Stimulated activated CD4-positive, alpha-beta T cell treated with anti-CD3 and anti-CD28 coated beads, Interleukin-1b, Interleukin-23, amount 100 ng/mL, for 48 hours (primary cell): ENCODE measurements around the gene TYMP.
A peak's percentile ranks its signal among the peaks of the same experiment; 100 is the strongest.

ENCODE experiments used
- DNase-seq: peaks from one replicate; pipeline ENCODE4 v3.0.0-alpha.2; 2020

The TYMP gene

DNA sequence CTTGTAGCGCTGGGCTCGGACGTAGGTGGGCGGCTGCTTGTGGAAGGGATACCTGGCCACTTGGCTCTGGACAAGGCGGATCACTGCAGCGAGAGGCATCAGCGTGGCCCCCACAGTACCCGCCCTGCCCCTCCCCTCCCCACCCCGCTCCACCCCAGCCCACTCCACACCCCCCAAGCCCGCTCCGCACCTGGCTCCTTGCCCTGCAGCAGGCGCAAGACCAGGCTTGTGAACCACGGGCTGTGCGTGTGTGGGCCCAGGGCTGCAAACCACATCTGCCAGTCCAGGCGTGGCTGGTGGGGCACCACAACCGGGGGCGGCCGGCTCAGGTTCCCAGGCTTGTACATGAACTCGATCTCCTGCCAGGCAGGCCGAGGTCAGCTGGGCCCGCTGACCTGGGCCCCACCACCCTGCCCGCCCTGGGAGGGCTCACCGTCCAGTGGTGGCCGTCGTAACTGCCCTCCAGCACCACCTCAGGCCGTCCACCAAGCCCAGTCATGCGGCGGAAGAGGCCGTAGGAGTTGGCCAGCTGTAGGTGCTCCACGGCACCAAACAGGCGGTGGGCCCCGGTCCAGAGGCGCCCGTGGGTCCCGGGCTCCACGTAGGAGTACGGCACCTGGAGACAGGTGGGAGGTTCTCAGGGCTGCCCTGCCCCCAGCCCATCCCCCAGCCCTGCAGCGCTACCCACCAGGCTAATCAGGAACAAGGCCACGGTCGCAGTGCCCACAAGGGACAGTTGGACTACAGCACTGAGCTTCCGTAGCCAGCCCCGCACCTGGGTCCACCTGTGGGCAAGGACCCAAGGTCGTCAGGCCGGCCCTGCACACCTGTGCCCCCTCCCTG is 25.2 kb downstream of the TYMP start:
- no peak for DNase-seq

DNA sequence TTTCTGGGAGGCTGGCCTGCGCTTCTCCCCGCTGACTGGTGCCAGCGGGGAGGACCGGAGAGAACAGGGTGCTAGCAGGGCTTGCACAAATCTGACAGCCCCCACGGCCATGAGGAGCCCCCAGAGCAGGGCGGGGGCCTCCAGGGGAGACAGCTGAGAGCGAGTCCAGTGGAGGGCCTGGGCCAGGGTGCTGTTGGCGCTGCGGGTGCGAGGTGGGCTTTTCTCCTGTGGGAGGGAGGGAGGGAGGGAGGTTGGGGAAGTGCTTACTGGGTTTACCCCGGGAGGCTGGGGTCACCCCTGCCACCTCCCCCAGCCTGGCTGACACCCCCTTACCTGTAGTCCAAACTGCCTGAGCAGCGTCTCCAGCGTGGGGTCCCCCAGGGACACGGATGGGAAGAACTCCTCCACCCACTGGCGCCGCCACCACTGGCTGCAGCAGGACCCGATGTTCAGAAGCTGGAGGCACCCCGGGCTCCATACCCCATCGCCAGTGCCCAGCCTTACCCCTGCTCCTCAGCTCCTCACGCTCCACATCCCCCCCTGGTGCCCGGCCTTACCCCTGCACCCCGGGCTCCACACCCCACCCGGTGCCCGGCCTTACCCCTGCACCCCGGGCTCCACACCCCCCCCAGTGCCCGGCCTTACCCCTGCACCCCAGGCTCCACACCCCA is 26.2 kb downstream of the TYMP start:
- DNase-seq = no peak

DNA sequence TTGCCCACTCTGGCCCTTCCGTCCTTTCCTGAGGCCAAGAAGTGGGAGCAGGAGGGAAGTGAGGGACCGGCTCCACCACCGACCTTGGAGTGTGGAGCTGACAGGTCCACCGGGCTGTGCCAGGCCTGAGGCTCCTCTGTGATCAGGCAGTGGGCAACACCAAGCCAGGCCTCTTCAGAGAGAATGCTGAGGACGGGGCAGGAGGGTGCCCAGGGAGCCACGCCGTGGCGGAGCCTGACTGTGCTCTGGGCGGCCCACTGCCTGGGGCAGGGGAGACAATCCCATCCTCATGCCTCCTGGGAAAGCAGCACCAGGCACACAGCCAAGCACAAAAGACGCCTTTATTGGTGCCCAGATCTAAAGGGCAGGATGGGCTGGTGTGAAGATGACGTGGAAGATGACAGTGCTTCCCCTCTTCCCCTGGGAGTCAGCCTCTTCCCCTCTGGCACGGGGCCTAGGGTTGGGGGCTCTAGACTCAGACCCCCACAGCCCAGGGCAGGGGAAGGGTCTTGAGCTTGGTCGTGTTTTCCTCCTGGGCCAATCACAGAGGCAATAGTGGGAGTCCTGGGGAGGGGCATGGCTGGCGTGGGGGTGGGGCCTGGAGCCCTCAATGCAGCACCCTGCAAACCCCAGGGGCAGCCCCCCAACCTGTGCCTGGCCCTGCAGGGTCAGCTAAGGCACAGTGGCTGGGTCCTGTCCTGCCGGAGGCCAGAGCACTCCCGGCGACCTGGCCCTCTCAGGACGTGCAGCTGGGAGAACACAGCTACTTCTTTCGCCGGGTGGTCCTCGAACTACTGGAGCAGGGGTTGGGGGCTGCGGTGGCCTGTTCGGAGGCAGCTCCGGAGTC is 27.0 kb downstream of the TYMP start:
- no peak for DNase-seq

DNA sequence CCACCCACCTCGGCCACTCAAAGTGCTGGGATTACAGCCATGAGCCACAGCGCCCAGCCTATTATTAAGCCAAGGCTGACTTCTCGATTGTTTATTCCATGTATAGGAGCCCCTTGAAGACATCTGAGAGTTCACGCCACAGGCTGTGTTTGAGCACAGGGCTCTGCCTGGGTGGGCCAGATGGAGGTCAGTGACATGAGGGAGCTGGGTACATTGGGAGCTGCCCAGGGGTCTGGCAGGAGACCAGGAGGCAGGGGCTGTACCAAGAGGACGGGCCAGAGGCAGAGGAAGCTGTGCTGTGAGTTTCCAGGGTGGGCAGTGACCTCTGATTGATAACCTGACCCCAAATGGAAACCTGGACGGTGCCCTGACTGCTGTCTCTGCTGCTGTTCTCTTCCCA is 27.7 kb downstream of the TYMP start:
- no peak for DNase-seq

DNA sequence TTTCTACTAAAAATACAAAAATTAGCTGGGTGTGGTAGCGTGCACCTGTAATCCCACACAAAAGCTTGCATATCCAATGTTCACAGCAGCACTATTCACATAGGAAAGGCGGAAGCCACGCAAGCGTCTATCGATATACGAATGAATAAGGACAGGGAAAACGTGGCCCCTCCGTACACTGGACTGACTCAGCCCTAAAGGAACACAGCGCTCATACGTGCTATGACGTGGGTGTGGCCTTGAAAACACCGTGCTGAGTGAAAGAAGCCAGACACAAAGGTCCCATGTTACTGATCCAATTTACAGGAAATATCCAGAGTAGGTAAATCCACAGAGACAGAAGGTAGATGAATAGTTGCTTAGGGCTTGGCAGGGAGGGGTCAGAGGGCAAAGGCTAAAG is 29.4 kb downstream of the TYMP start:
- no peak for DNase-seq

DNA sequence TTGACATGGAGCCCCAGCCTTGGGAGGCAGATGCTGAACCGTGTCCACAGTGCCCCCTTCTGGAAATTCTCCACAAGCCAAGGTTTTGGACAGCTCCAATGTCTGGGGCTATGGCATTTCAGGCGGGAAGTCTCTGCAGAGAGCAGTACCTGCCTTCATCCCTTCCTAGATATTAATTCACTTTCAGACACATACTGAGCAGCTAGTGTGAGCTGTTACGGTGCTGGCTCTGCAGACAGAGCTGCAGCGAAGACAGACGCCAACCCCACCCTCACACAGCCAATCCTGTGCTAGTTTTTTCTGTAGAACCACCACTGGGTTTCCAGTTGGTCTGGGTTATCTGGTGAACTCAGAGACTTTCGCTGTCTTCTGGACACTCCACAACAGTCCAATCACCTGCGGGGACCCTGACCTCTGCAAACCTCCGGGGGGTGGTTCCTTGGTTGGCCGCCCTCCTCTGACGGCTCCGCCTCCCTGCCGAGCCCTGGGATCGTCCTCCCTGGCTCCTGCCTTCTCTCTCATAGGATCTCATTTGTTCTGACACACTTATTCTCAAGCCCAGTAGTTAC is 31.4 kb downstream of the TYMP start:
- DNase-seq = peak; percentile 70

DNA sequence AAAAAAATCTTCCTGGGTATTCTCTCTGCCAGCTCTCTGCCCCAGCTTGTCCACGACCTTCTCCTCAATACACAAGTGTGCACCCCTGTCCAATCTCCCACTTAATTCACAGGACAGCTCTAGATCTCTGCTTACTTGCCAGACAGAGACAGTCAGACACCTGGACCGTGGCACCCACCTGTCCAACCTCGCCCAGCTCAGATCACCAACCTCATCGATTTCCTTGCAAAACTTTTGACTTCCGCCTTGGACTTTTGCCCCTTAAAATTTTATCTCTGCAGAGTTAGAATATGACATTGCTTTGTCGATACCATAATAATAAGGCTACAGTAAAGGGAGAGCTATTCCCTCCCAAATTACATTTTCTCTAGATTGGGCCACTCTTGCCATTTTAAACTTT is 32.7 kb downstream of the TYMP start:
- DNase-seq = no peak

DNA sequence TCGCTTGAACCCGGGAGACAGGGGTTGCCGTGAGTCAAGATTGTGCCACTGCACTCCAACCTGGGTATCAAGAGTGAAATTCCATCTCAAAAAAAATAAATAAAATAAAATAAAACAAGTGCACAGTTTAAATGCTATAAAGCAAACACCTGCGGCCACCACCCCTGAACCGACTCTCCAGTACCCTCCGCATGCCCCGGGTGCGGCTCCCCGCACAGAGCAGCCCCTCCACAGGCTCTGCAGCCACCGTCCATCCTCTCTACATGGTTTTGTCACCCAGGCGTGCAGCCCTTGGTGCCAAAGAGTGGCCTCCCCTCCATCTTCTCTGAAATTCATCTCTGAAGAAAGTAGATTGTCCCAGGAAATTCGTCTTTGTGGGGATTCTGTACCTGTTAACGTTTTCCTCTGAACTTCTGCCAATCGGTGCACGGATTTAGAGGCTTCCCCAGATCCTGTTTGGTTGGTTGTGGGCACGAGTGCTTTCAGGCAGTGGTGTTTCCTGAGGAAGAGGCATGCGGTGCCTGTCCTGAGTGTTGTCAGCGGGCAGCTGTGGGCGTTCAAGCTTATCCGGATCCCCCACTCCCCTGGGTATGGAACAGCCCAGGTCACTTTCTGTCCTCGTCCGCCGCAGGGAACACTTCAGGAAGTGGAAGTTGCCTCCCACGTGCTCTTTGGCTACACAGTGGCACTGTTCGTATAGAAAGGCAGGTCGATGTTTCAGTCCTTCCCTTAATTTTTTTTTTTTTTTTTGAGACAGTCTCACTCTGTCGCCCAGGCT is 39.1 kb downstream of the TYMP start:
- DNase-seq = no peak

DNA sequence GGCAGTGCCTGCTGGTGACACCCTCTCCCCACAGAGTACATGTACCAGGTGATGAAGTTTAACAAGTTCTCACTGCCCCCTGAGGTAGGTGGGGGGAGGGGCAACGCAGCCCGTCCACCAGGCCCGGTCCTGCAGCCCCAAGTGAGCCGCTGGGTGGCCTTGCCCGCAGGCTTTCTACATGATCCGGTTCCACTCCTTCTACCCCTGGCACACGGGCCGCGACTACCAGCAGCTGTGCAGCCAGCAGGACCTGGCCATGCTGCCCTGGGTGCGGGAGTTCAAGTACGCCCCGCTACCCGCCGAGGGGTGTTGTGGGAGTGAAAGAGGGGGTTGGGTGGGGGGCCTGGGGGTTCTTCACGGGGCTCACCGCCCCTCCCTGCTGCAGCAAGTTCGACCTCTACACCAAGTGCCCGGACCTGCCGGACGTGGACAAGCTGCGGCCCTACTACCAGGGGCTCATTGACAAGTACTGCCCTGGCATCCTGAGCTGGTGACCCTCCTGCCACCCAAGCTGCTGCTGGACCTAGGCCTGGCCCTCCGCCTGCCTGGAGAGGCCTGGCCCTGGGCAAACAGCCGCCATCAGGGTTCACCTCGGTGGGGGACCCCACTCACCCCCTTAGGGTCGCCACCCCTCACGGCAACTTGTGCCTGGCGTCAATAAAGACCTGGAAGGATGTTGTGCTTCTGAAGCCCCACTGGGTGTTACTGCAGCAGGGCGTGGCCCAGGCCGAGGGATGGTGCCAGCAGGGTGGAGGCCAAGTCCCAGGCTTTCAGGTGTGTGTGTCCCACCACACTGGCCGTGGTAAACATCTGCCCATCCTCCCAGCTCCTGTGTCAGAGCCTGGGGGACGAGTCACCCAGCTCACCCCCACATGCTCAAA is 40.2 kb downstream of the TYMP start:
- DNase-seq = no peak

DNA sequence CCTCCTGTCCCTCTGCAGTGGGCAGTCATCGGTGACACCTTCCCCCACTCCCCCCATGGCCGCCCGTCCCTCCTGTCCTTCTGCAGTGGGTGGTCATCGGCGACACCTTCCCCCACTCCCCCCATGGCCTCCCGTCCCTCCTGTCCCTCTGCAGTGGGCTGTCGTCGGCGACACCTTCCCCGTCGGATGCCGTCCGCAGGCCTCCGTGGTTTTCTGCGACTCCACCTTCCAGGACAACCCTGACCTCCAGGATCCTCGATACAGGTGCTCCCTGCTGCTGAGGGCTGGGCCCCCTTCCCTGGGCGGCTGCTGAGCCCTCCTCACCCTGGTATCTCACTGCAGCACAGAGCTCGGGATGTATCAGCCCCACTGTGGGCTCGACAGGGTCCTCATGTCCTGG is 40.9 kb downstream of the TYMP start:
- no peak for DNase-seq

DNA sequence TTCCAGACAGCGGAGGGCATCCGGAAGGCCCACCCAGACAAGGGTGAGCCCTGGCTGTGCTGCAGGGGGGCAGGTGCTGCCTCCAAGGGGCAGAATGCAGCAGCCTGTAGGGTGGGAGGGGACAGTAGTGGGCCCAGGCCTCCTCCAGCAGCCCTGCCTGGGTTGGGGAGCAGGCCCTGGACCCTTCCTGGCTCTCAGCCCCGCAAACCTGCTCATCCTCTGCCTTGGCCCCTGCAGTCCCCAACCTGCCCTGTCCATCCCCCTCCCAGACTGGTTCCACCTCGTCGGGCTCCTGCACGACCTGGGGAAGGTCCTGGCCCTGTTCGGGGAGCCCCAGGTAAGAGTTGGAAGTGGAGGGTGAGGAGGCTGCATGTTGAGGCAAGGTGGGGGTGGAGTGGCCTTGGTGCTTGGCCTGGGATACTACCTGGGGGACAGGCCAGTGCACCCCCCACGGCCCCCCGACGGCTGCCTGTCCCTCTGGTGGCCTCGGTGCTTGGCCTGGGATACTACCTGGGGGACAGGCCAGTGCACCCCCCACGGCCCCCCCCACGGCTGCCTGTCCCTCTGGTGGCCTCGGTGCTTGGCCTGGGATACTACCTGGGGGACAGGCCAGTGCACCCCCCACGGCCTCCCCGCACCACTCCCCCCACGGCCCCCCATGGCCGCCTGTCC is 41.7 kb downstream of the TYMP start:
- no peak for DNase-seq

DNA sequence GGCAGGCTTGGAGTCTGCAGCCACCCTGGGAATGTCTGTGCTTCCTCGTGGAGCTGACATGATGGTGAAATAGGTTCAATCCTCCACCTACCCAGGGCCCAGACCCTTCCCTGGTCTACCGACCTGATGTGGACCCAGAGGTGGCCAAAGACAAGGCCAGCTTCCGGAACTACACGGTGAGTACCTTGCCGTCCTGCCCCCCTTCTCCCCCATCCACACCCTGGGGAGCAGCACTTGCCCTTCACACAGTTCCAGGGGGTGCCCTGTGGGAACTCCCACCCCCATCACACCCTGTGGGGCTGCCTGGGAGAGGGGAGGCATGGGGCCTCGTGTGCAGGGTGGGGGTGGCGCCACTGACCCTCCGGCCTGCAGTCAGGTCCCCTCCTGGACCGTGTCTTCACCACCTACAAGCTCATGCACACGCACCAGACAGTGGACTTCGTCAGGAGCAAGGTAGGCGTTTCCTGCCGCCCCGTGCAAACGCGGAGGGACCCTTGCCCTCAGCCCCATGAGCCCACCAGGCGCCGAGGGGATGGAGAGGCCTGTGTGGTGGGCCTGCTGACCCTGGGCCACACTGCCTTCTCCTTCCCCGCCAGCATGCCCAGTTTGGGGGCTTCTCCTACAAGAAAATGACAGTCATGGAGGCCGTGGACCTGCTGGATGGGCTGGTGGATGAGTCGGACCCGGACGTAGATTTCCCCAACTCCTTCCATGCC is 42.4 kb downstream of the TYMP start:
- DNase-seq = no peak

DNA sequence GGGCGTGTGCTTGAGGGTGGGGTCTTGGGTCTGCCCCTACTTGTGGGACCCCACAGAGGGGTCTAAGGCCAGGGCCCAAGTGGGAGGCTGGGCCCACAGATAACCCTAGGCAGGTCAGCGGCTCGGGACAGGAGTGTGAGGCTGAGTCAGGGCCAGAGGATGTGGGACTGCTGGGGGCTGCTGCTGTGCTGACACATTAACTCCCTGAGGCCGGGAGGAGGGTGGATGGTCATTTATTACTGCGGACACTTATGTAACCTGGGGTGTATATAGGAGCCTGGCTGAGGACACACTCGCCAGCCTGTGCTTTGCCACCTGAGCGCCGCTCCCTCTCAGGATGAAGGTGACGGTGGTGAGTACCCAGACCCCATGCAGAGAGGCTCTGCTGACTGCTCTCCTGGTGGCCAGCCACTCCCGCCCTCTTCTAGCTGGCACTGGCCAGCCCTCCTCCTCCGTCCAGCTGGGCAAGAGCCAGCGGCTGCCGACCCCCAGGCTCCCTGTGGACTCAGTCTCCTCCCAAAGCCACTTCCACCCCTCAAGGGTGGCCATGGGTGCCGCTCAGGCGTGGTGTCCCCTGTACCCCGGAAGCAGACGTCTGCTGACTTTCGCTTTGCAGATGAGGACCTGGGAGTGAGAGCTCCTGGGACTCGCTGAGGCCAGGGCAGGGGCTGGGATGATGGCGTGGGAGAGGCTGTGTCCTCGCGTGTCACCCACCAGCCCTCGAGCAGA is 43.1 kb downstream of the TYMP start, which contains the start of gene MIOX:
Gene MIOX (plus strand): TSS at position 299 of the 729 bp plus-strand sequence. CDS start 39 bp downstream, at position 338.
- DNase-seq = no peak

DNA sequence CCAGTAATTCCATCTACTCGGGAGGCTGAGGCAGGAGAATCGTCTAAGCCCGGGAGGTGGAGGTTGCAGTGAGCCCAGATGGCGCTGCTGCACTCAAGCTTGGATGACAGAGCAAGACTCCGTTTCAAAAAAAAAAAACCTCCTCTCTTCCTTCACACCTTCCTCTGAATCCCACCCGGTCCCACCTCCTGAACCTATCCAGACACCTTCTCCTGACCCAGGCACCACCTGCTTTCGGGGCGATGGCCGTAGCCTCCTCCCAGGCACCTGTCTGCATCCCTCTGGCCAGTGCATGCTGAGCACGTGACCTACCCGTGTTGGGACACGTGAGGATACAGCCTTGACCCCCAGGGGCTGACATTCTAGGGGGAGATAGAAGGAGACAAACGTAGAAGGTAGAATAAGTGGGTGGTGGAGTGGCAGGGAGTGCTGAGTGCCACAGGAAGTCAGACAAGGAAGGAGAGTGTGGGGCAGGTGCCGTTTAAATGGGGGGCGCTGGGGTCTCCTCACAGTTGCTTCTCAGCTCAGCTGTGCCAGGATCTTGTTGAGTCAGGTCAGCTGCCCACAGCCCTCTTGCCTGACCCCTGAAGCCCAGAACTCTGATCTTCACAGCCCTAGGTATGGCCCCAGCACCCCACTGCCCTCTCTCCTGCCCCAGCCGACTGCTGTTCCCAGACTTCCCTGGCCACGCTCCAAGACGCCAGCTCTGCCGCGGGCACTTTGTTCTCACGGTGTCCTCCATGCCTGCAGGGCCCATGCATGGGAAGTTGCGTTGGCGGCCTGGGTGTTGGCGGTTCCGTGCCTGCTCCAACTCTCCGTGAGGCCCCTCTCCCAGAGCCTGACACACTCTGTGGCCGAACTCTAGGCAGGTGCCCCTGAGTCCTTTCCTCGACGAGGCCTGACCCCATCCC is 44.3 kb downstream of the TYMP start:
- DNase-seq = no peak

DNA sequence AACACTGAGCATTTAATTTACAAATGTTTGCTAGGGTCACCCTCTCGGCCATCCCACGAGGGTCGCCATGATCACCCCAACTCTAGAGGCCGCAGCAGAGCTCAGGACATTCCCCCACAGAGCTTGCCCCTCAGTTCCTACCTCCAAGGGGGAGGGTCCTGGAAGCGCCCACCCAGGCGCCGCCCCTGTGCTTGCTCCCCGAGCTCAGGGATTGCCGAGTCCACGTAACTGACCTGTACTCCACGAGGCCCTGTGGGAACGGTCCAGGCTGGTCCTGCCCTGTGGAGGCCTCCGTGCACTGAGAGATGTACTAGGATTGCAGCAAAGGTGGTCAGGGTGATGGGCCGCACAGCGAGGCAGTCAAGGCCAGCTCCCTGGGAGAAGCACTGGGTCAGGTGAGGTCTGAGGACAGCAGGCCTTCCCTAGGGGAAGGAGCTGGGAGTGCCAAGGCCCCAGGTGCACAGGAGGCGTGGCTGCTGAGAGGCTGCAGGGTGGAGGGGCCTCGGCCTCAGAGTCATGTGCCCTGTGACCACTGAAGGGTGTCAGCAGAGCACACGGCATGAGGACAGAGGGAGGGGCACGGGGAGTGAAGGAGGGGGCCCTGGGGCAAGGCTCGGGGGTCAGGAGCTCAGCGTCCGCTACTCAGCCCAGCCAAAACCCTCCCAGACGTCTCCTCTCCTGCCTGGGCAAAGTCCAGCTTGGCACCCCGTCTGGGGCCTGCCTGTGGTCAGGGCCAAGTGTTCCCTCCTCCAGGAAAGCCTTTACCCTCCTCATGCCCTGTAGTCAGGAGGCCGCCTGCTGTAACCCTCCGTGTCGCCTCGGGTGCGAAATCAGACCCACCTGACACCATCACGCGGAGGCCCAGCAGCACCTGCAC is 45.6 kb downstream of the TYMP start:
- DNase-seq = no peak

DNA sequence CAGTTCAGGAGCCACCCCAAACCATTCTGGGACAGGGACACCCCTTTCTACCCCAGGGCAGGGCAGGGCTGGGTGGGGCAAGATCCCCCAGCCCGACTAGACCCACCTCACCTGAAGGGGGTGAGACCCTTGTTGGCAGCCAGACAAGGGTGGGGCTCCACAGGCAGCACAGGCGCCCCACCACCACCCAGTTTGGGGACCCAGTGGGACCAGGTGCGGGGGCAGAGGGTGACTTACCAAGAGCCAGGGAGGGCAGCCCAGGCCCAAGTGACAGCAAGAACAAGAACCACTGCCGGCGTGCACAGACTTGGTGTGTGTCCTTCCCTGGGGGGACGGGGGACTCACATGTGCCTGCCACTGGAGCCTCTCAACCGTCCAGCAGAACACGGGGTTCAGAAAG is 46.3 kb downstream of the TYMP start:
- no peak for DNase-seq

DNA sequence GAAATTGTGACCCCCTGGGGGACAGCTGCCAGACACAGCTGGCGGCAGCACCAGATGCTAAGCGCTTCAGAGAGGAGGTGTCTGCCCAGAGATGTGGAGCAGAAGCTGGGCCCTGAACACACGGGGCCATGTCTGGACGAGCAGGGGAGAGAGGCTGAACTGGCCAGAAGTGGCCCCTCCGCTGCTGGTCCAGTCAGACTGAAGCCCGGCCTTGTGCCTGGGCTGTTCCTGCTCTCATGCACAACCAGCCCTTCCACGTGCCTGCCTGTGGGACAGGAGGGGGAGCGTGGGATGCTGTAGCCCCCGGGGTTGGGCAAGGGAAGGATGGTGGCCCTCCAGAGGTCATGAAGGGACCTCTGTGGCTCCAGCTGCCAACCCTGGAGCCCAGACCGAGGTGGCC is 46.7 kb downstream of the TYMP start:
- no peak for DNase-seq
